H1 (cell line): ENCODE data around the gene CLDN24. TPM values are rescaled to one million over a fixed set of nuclear protein-coding genes. Genes with fewer than 3 reads are reported as not detected.

Experiments
- CTCF ChIA-PET: fragments of 300-600 bp; sonication (Branson Sonifier 250); formaldehyde crosslinking; loops from one replicate; lab custom pipeline; 2021; ENCODE audit not compliant: partially characterized antibody; lab: Charles Lee
- POLR2A ChIA-PET: fragments of 300-600 bp; sonication (Branson Sonifier 250); formaldehyde crosslinking; loops from one replicate; lab custom pipeline; 2021; ENCODE audit warnings: inconsistent platforms; ENCODE audit not compliant: partially characterized antibody; lab: Charles Lee
- DNase-seq, 2 experiments: peaks; one replicate each; pipeline versions ENCODE4 v3.0.0 to v3.0.0-alpha.2; 2010 to 2022; ENCODE audit warnings: low spot score in 2 of 2, low read depth in 1 of 2, mixed read lengths in 1 of 2
- FAIRE-seq: peaks from 2 replicates; lab custom pipeline; 2011; peaks lifted over from hg19 to GRCh38; lab: Jason Lieb, UNC
- H2AFZ ChIP-seq: 2 replicates; pipeline ENCODE4 v1.8.1; 2012; ENCODE audit warnings: low read length, inconsistent platforms
- H2AK5ac ChIP-seq: 2 replicates; pipeline ENCODE4 v1.6.1; 2013; ENCODE audit warnings: low read depth, low read length
- H2BK120ac ChIP-seq: replicated peaks from 2 replicates; pipeline ENCODE3; 2013; ENCODE audit warnings: low read depth, low read length, inconsistent platforms
- H2BK12ac ChIP-seq: 2 replicates; pipeline ENCODE4 v1.6.1; 2013; ENCODE audit warnings: low read depth, low read length
- H2BK15ac ChIP-seq: 2 replicates; pipeline ENCODE4 v1.6.1; 2013; ENCODE audit warnings: low read length
- H2BK20ac ChIP-seq: 2 replicates; pipeline ENCODE4 v1.6.1; 2013; ENCODE audit warnings: low read length
- H2BK5ac ChIP-seq: 2 replicates; pipeline ENCODE4 v1.6.1; 2013; ENCODE audit warnings: low read depth, low read length
- H3K14ac ChIP-seq: 2 replicates; pipeline ENCODE4 v1.6.1; 2013; ENCODE audit warnings: inconsistent platforms; ENCODE audit not compliant: insufficient read length
- H3K18ac ChIP-seq: 2 replicates; pipeline ENCODE4 v1.6.1; 2013; ENCODE audit warnings: low read length; ENCODE audit errors: extremely low read depth
- H3K23ac ChIP-seq: 2 replicates; pipeline ENCODE4 v1.6.1; 2013; ENCODE audit warnings: inconsistent platforms; ENCODE audit not compliant: insufficient read length
- H3K23me2 ChIP-seq: 2 replicates; pipeline ENCODE4 v1.6.1; 2013; ENCODE audit warnings: low read depth, low read length
- H3K27ac ChIP-seq: 2 replicates; pipeline ENCODE4 v1.6.1; 2011; ENCODE audit warnings: low read depth, low read length, inconsistent platforms
- H3K27me3 ChIP-seq, 4 experiments: replicated peaks in 1 of 4; 1 replicate in 1 of 4; 2 replicates in 3 of 4; pipeline versions ENCODE4 v1.6.1 to v1.8.1; 2011 to 2013; ENCODE audit warnings: low read length in 3 of 4, mild to moderate bottlenecking in 3 of 4, inconsistent platforms in 2 of 4, mixed read lengths in 2 of 4, moderate library complexity in 1 of 4; ENCODE audit not compliant: control insufficient read depth in 3 of 4, insufficient read depth in 3 of 4; ENCODE audit errors: extremely low read depth in 1 of 4
- H3K36me3 ChIP-seq, 4 experiments: 2 replicates each; pipeline versions ENCODE4 v1.6.1 to v1.8.1; 2011 to 2013; ENCODE audit warnings: mild to moderate bottlenecking in 4 of 4, low read length in 3 of 4, moderate library complexity in 2 of 4, control low read depth in 1 of 4, inconsistent platforms in 1 of 4; ENCODE audit not compliant: insufficient read depth in 4 of 4, control insufficient read depth in 2 of 4
- H3K4ac ChIP-seq: replicated peaks from 2 replicates; pipeline ENCODE3; 2013; ENCODE audit warnings: low read length, low read depth, mixed read lengths, inconsistent platforms; ENCODE audit not compliant: insufficient read length
- H3K4me1 ChIP-seq, 4 experiments: replicated peaks in 1 of 4; 1 replicate in 1 of 4; 2 replicates in 3 of 4; pipeline versions ENCODE4 v1.6.1 to v1.8.1; 2011 to 2013; ENCODE audit warnings: low read length in 3 of 4, inconsistent platforms in 2 of 4, mixed read lengths in 1 of 4; ENCODE audit not compliant: insufficient read depth in 4 of 4, control insufficient read depth in 3 of 4
- H3K4me2 ChIP-seq, 2 experiments: 2 replicates each; pipeline versions ENCODE4 v1.6.1 to v1.8.1; 2011 to 2013; ENCODE audit warnings: low read depth in 2 of 2, low read length in 2 of 2, control low read depth in 1 of 2, inconsistent platforms in 1 of 2, mild to moderate bottlenecking in 1 of 2; ENCODE audit not compliant: insufficient read depth in 1 of 2
- H3K4me3 ChIP-seq, 4 experiments: fragments of 200-600, 300-600 bp in 1 of 4; sonication (generic), shearing (Covaris generic), sonication (Bioruptor Twin) in 1 of 4; 2 replicates each; pipeline versions ENCODE4 v1.5.1 to v1.8.1; 2011 to 2016; ENCODE audit warnings: low read length in 4 of 4, low read depth in 3 of 4, control low read depth in 2 of 4, inconsistent platforms in 2 of 4, mild to moderate bottlenecking in 2 of 4, mixed read lengths in 1 of 4, moderate library complexity in 1 of 4; ENCODE audit not compliant: insufficient read depth in 2 of 4; ENCODE audit errors: extremely low read depth in 1 of 4
- H3K56ac ChIP-seq: replicated peaks from 2 replicates; pipeline ENCODE3; 2013; ENCODE audit warnings: low read depth, mild to moderate bottlenecking, mixed read lengths, low read length, inconsistent platforms; ENCODE audit not compliant: insufficient read length
- H3K79me1 ChIP-seq: 2 replicates; pipeline ENCODE4 v1.6.1; 2013; ENCODE audit warnings: low read depth, low read length, control low read depth
- H3K79me2 ChIP-seq, 2 experiments: 2 replicates each; pipeline versions ENCODE4 v1.6.1 to v1.8.1; 2012 to 2013; ENCODE audit warnings: low read length in 2 of 2, mild to moderate bottlenecking in 2 of 2, inconsistent platforms in 1 of 2; ENCODE audit not compliant: insufficient read depth in 2 of 2, control insufficient read depth in 1 of 2
- H3K9ac ChIP-seq, 4 experiments: replicated peaks in 1 of 4; 1 replicate in 1 of 4; 2 replicates in 3 of 4; pipeline versions ENCODE4 v1.6.1 to v1.8.1; 2011 to 2013; ENCODE audit warnings: low read depth in 3 of 4, low read length in 3 of 4, control low read depth in 2 of 4, mild to moderate bottlenecking in 2 of 4, moderate library complexity in 2 of 4, inconsistent platforms in 1 of 4; ENCODE audit errors: extremely low read depth in 1 of 4
- H3K9me3 ChIP-seq, 2 experiments: 2 replicates each; pipeline versions ENCODE4 v1.6.1 to v1.8.1; 2012 to 2013; ENCODE audit warnings: mild to moderate bottlenecking in 2 of 2, moderate library complexity in 2 of 2, control low read depth in 1 of 2, inconsistent platforms in 1 of 2, low read depth in 1 of 2, low read length in 1 of 2, mixed read lengths in 1 of 2; ENCODE audit not compliant: insufficient read depth in 2 of 2
- H4K20me1 ChIP-seq, 2 experiments: replicated peaks in 1 of 2; 2 replicates each; pipeline versions ENCODE3 to v1.8.1; 2011 to 2013; ENCODE audit warnings: inconsistent platforms in 2 of 2, low read length in 2 of 2, mild to moderate bottlenecking in 1 of 2; ENCODE audit not compliant: insufficient read depth in 2 of 2, control insufficient read depth in 1 of 2
- H4K5ac ChIP-seq: 2 replicates; pipeline ENCODE4 v1.6.1; 2013; ENCODE audit warnings: low read length, low read depth, mixed read lengths, inconsistent platforms; ENCODE audit not compliant: insufficient read length
- H4K8ac ChIP-seq: 2 replicates; pipeline ENCODE4 v1.8.0; 2013; ENCODE audit warnings: mild to moderate bottlenecking, moderate library complexity, low read length, inconsistent platforms; ENCODE audit not compliant: insufficient read depth; ENCODE audit errors: extremely low read depth
- H4K91ac ChIP-seq: replicated peaks from 2 replicates; pipeline ENCODE3; 2013; ENCODE audit warnings: low read length, mixed read lengths, inconsistent platforms; ENCODE audit not compliant: insufficient read length
- ASH2L ChIP-seq: fragments of 200-600, 300-600 bp; sonication (generic); IDR thresholded peaks from one replicate; pipeline ENCODE4 v1.7.1; 2017; ENCODE audit warnings: low read length
- BACH1 ChIP-seq: IDR thresholded peaks from 2 replicates; pipeline ENCODE4 v1.6.1; 2012; ENCODE audit warnings: low read length, improper control_type of control experiment
- CEBPB ChIP-seq: IDR thresholded peaks from 2 replicates; pipeline ENCODE4 v1.6.1; 2012; ENCODE audit warnings: low read depth, low read length
- EP300 ChIP-seq, 2 experiments: IDR thresholded peaks; 1 replicate in 1 of 2; 2 replicates in 1 of 2; pipeline ENCODE4 v1.6.1; 2011 to 2012; ENCODE audit warnings: low read depth in 2 of 2, low read length in 2 of 2, mild to moderate bottlenecking in 2 of 2, borderline replicate concordance in 1 of 2, inconsistent platforms in 1 of 2, moderate library complexity in 1 of 2
- GABPA ChIP-seq: IDR thresholded peaks from 2 replicates; pipeline ENCODE4 v1.6.1; 2011; ENCODE audit warnings: mild to moderate bottlenecking, low read length, moderate library complexity, borderline replicate concordance; ENCODE audit not compliant: insufficient read depth
- POLR2A ChIP-seq, 2 experiments: IDR thresholded peaks; 1 replicate in 1 of 2; 2 replicates in 1 of 2; pipeline ENCODE4 v1.6.1; 2011; ENCODE audit warnings: low read depth in 2 of 2, low read length in 2 of 2, mild to moderate bottlenecking in 2 of 2; ENCODE audit errors: control extremely low read depth in 1 of 2
- POLR2AphosphoS5 ChIP-seq: IDR thresholded peaks from 2 replicates; pipeline ENCODE4 v1.6.1; 2011; ENCODE audit warnings: low read depth, low read length
- RAD21 ChIP-seq, 2 experiments: IDR thresholded peaks in 1 of 2; conservative IDR thresholded peaks in 1 of 2; 2 replicates each; pipeline ENCODE4 v1.6.1; 2011; ENCODE audit warnings: low read depth in 2 of 2, low read length in 2 of 2, improper control_type of control experiment in 1 of 2, inconsistent platforms in 1 of 2, mild to moderate bottlenecking in 1 of 2, moderate library complexity in 1 of 2
- RFX5 ChIP-seq: IDR thresholded peaks from 2 replicates; pipeline ENCODE4 v1.6.1; 2011; ENCODE audit warnings: low read depth, low read length, improper control_type of control experiment, borderline replicate concordance
- SIN3A ChIP-seq, 2 experiments: IDR thresholded peaks in 1 of 2; conservative IDR thresholded peaks in 1 of 2; 2 replicates each; pipeline ENCODE4 v1.6.1; 2011 to 2012; ENCODE audit warnings: low read length in 2 of 2, improper control_type of control experiment in 1 of 2, low read depth in 1 of 2, mild to moderate bottlenecking in 1 of 2
- SP4 ChIP-seq: IDR thresholded peaks from 2 replicates; pipeline ENCODE4 v1.6.1; 2012; ENCODE audit warnings: low read length, inconsistent platforms
- TAF7 ChIP-seq: optimal IDR thresholded peaks from 2 replicates; pipeline ENCODE3; 2011; ENCODE audit warnings: low read depth, mild to moderate bottlenecking, inconsistent platforms, low read length, moderate library complexity, borderline replicate concordance
- YY1 ChIP-seq: IDR thresholded peaks from 2 replicates; pipeline ENCODE4 v1.6.1; 2011; ENCODE audit warnings: low read depth, mild to moderate bottlenecking, low read length
- WGBS, 2 experiments: shearing (Covaris generic) in 1 of 2; methylation state at CpG; one replicate each; pipeline versions ENCODE4 v1.1.6 to v1.1.7; 2013 to 2015; ENCODE audit warnings: low lambda C conversion rate in 2 of 2, mixed read lengths in 2 of 2, inconsistent platforms in 1 of 2, low coverage in 1 of 2, missing lambda C conversion rate in 1 of 2; ENCODE audit not compliant: insufficient replicate concordance in 2 of 2, insufficient coverage in 1 of 2, insufficient read length in 1 of 2; ENCODE audit errors: extremely low coverage in 1 of 2, missing lambda C conversion rate in 1 of 2; 5-methylcytosine and 5-hydroxymethylcytosine counted together
- polyA plus RNA-seq, 7 experiments: library from polyadenylated mRNA; depleted of rRNA in 3 of 7; stranded (reverse) in 5 of 7; unstranded in 2 of 7; fragments of >200 nt in 5 of 7; fragments of 200-250 nt in 2 of 7; gene quantifications; 1 replicate in 5 of 7; 2 replicates in 1 of 7; 4 replicates in 1 of 7; pipeline versions ENCODE4 v1.2.1 to v1.2.3, GENCODE V29; 2011 to 2013; ENCODE audit warnings: missing spikeins in 2 of 7, mixed read lengths in 2 of 7
- total RNA-seq: library from RNA; stranded (reverse); fragmentation: NEBNext Ultra II Directional; extraction: Animal tissue kit (Norgen Biotek cat#: 25700); gene quantifications from 2 replicates; pipeline ENCODE4 v1.2.1, GENCODE V29; 2021

The CLDN24 gene
- total and polyA plus RNA-seq, 2 of the 8 experiments (the other 6 are each of a cell fraction or from before 2014, with no cell fraction given) = not detected

DNA sequence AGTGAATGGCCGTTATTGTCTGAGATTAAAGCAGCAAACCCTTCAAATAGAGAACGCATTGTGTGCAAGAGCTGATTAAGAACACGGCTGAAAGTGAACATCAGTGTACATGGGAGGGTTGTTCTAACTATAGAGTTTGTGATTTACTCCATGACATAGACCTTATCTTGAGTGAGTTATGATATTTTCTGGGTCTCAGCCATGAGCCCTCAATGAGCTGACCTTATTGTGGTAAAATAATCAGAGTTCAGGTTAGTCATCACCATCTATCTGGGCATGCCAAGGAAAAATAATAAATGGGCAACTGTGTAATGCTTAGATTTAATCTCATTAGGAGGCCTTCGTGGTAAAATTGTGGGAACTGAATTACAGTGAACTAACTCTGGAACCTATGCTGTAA is 33.2 kb upstream of the CLDN24 start:
- CTCF ChIA-PET = interaction anchor here (0.6 to 1.1 kb wide), 6 partner anchors 9 to 107 kb away, joined by 3 to 6 read pairs (median 4); no protein-coding TSS in a partner anchor
- no peak overlapping the region for H2BK120ac ChIP-seq
- H3K36me3 ChIP-seq = no peaks in the 10 kb centered on the region
- no peak overlapping the region for H2BK5ac ChIP-seq
- H3K18ac ChIP-seq = no peak overlapping the region
- H2AK5ac ChIP-seq = no peak overlapping the region
- peaks cover 0 to 3% (median 1%) of the 10 kb centered on the region in 4 experiments; a peak in 3 of 7 replicates for H3K4me1 ChIP-seq
- no peak overlapping the region for H3K27ac ChIP-seq
- H3K4ac ChIP-seq = no peak overlapping the region
- no peak for DNase-seq
- H4K5ac ChIP-seq = no peak overlapping the region
- H3K23me2 ChIP-seq = no peaks in the 10 kb centered on the region
- H3K27me3 ChIP-seq = no peaks in the 10 kb centered on the region
- no peak for FAIRE-seq
- H2BK15ac ChIP-seq = no peak overlapping the region
- H2BK12ac ChIP-seq = no peak overlapping the region
- 91% methylated on average over 4 of the region's 4 CpGs; no CpG with 5 or more reads in 1 of the 2 experiments for WGBS, 2 experiments
- no peaks in the 10 kb centered on the region for H4K20me1 ChIP-seq
- no peak overlapping the region for H2BK20ac ChIP-seq
- H3K79me1 ChIP-seq = no peaks in the 10 kb centered on the region
- no peak overlapping the region for H3K23ac ChIP-seq
- H3K79me2 ChIP-seq = no peaks in the 10 kb centered on the region
- no peak overlapping the region for H2AFZ ChIP-seq
- no peak overlapping the region for H3K9ac ChIP-seq
- no peak overlapping the region for H3K4me3 ChIP-seq
- no peak overlapping the region for H3K14ac ChIP-seq
- no peak overlapping the region for H3K56ac ChIP-seq
- no peak overlapping the region for H3K4me2 ChIP-seq
- no peaks in the 10 kb centered on the region for H3K9me3 ChIP-seq
- no peak overlapping the region for H4K91ac ChIP-seq
- no peak overlapping the region for H4K8ac ChIP-seq
- POLR2A ChIA-PET = no interaction called here
- TF ChIP-seq EP300 (IDR thresholded peaks at IDR 0.05; ENCODE audit: borderline replicate concordance in 1 of 2, low read depth in 2 of 2, low read length in 2 of 2) (no peak), ASH2L (no peak), TAF7 (no peak), POLR2A (IDR thresholded peaks at IDR 0.05; ENCODE audit: control extremely low read depth in 1 of 2, low read depth in 2 of 2, low read length in 2 of 2) (no peak), GABPA (no peak), RFX5 (no peak), RAD21 (IDR thresholded peaks at IDR 0.05 in 1 of 2, conservative IDR thresholded peaks at IDR 0.05 in 1 of 2; ENCODE audit: low read depth in 2 of 2, low read length in 2 of 2) (no peak), YY1 (no peak), SIN3A (conservative IDR thresholded peaks at IDR 0.05 in 1 of 2, IDR thresholded peaks at IDR 0.05 in 1 of 2; ENCODE audit: low read depth in 1 of 2, low read length in 2 of 2) (no peak), CEBPB (no peak), POLR2AphosphoS5 (no peak), SP4 (no peak), BACH1 (no peak)
